GM23338 (cell line): ENCODE data around the gene LMO2. TPM values are rescaled to one million over a fixed set of nuclear protein-coding genes. Genes with fewer than 3 reads are reported as not detected.

Experiments
- ATAC-seq: fragments of 200-7000 bp; cut with Tn5 transposase; 3 replicates; pipeline ENCODE4 v1.9.1; 2020
- DNase-seq: peaks from one replicate; pipeline ENCODE4 v3.0.0-alpha.2; 2015; ENCODE audit warnings: low spot score
- H2AFZ ChIP-seq: fragments of 200-600 bp; sonication (generic); 2 replicates; pipeline ENCODE4 v1.8.0; 2016; ENCODE audit warnings: antibody characterized with exemption, mild to moderate bottlenecking, moderate library complexity
- H3F3A ChIP-seq: fragments of 200-600 bp; sonication (generic); replicated peaks from 2 replicates; pipeline ENCODE4 v1.8.0; 2017; ENCODE audit warnings: antibody characterized with exemption, mixed run types, low read depth
- H3K27ac ChIP-seq: fragments of 200-600 bp; sonication (generic); 2 replicates; pipeline ENCODE4 v1.6.1; 2016; ENCODE audit warnings: low read depth
- H3K27me3 ChIP-seq: fragments of 200-600 bp; sonication (generic); 2 replicates; pipeline ENCODE4 v1.8.0; 2016; ENCODE audit warnings: mild to moderate bottlenecking, mixed run types, moderate library complexity; ENCODE audit not compliant: insufficient read depth
- H3K36me3 ChIP-seq: fragments of 200-600 bp; sonication (generic); 2 replicates; pipeline ENCODE4 v1.8.0; 2016; ENCODE audit warnings: mild to moderate bottlenecking; ENCODE audit not compliant: insufficient read depth
- H3K4me1 ChIP-seq: fragments of 200-600 bp; sonication (generic); 2 replicates; pipeline ENCODE4 v1.8.0; 2016; ENCODE audit warnings: mild to moderate bottlenecking, moderate library complexity; ENCODE audit not compliant: insufficient read depth
- H3K4me2 ChIP-seq: fragments of 200-600 bp; sonication (generic); 2 replicates; pipeline ENCODE4 v1.7.1; 2017; ENCODE audit warnings: mixed run types
- H3K4me3 ChIP-seq: fragments of 200-600 bp; sonication (generic); 2 replicates; pipeline ENCODE4 v1.6.1; 2016; ENCODE audit warnings: mixed run types
- H3K79me2 ChIP-seq: fragments of 200-600 bp; sonication (generic); replicated peaks from 2 replicates; pipeline ENCODE4 v1.8.0; 2017; ENCODE audit warnings: mild to moderate bottlenecking; ENCODE audit not compliant: insufficient read depth
- H3K9me2 ChIP-seq: fragments of 200-600 bp; sonication (generic); 2 replicates; pipeline ENCODE4 v1.8.0; 2017; ENCODE audit not compliant: insufficient read depth
- H4K20me1 ChIP-seq: fragments of 200-600 bp; sonication (generic); replicated peaks from 2 replicates; pipeline ENCODE4 v1.8.0; 2017; ENCODE audit warnings: mild to moderate bottlenecking; ENCODE audit not compliant: insufficient read depth
- H3K27ac Mint-ChIP-seq: 2 replicates; pipeline ENCODE4 v1.8.0; 2020; ENCODE audit warnings: inconsistent platforms, mild to moderate bottlenecking, moderate library complexity, mixed read lengths
- H3K27me3 Mint-ChIP-seq: 3 replicates; pipeline ENCODE4 v1.8.0; 2022; ENCODE audit warnings: low read depth, mild to moderate bottlenecking, moderate library complexity, mixed read lengths, inconsistent platforms; ENCODE audit not compliant: insufficient read depth, poor library complexity
- H3K36me3 Mint-ChIP-seq: 3 replicates; pipeline ENCODE4 v1.8.0; 2021; ENCODE audit warnings: low read depth, mild to moderate bottlenecking, inconsistent platforms, moderate library complexity, mixed read lengths
- H3K4me1 Mint-ChIP-seq: 3 replicates; pipeline ENCODE4 v1.8.0; 2020; ENCODE audit warnings: mild to moderate bottlenecking, inconsistent platforms, mixed read lengths
- H3K4me3 Mint-ChIP-seq: 3 replicates; pipeline ENCODE4 v1.8.0; 2021; ENCODE audit warnings: moderate library complexity, mild to moderate bottlenecking, inconsistent platforms, mixed read lengths
- H3K9me3 Mint-ChIP-seq: 3 replicates; pipeline ENCODE4 v1.8.0; 2020; ENCODE audit warnings: moderate library complexity, mild to moderate bottlenecking, inconsistent platforms, mixed read lengths
- JUNB ChIP-seq: IDR thresholded peaks from one replicate; pipeline ENCODE4 v1.6.1; 2016; ENCODE audit warnings: antibody characterized with exemption; ENCODE audit not compliant: unreplicated experiment
- POLR2AphosphoS5 ChIP-seq: IDR thresholded peaks from 2 replicates; pipeline ENCODE4 v1.6.1; 2016; ENCODE audit warnings: antibody characterized with exemption, low read depth
- STAT1 ChIP-seq: IDR thresholded peaks from one replicate; pipeline ENCODE4 v1.6.1; 2016; ENCODE audit warnings: antibody characterized with exemption; ENCODE audit not compliant: unreplicated experiment
- ZNF114 ChIP-seq: fragments of 250-450 bp; sonication (Bioruptor Pico); IDR thresholded peaks from 2 replicates; pipeline ENCODE4 v1.5.0; 2020; ENCODE audit warnings: mild to moderate bottlenecking, moderate library complexity
- ZNF331 ChIP-seq: fragments of 250-450 bp; sonication (Bioruptor Pico); IDR thresholded peaks from 2 replicates; pipeline ENCODE4 v1.5.0; 2020; ENCODE audit warnings: low read depth, mild to moderate bottlenecking, moderate library complexity
- polyA plus RNA-seq: library from polyadenylated mRNA; unstranded; fragments of >200 nt; fragmentation: Nextera tagmentation; extraction: Ambion mirVana; gene quantifications from 2 replicates; pipeline ENCODE4 v1.2.1, GENCODE V29; 2016
- total RNA-seq: library from RNA; depleted of rRNA; stranded (reverse); fragments of >200 nt; shearing (Covaris generic); gene quantifications from 2 replicates; pipeline ENCODE4 v1.2.3, GENCODE V29; 2014
- TF ChIP-seq, protein P1 (sequence below): fragments of 250-450 bp; sonication (Bioruptor Pico); IDR thresholded peaks from 2 replicates; pipeline ENCODE4 v1.5.0; 2020; ENCODE audit warnings: mild to moderate bottlenecking, moderate library complexity

Gene LMO2
- total and polyA plus RNA-seq, 2 experiments from 2014 or later = 1.4 to 3.1 TPM

DNA sequence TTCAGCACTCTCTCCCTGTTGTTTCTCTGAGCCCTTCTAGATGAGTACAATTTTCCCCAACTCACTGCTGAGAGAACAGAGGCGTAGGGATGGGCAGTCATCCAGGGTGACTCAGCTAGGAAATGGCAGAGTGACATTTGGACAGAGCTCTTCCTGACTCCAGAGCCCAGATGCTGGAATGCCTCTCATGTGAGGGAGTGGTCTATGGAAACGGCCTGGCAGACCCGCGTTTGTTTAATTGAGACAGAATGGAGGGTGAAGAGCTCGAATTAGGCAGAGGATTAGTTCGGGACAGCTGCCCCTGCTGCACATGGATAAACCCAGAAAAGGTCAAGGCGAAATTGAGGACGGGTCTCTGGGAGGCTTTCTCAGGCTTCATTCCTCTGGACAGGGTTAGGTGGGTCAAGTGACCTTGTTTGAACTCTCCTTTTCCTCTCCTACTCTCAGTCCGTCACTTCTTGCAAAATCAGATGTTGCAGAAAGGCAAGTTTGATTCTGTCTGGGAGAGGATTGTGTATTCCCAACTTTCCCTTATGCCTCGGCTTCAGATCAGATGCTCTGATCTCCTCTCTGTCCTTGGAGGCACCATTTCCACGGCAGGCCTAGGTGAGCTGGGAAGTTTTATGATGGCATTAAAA, 7.6 kb upstream of the LMO2 start (continued):
- TF ChIP-seq, protein P1, sequence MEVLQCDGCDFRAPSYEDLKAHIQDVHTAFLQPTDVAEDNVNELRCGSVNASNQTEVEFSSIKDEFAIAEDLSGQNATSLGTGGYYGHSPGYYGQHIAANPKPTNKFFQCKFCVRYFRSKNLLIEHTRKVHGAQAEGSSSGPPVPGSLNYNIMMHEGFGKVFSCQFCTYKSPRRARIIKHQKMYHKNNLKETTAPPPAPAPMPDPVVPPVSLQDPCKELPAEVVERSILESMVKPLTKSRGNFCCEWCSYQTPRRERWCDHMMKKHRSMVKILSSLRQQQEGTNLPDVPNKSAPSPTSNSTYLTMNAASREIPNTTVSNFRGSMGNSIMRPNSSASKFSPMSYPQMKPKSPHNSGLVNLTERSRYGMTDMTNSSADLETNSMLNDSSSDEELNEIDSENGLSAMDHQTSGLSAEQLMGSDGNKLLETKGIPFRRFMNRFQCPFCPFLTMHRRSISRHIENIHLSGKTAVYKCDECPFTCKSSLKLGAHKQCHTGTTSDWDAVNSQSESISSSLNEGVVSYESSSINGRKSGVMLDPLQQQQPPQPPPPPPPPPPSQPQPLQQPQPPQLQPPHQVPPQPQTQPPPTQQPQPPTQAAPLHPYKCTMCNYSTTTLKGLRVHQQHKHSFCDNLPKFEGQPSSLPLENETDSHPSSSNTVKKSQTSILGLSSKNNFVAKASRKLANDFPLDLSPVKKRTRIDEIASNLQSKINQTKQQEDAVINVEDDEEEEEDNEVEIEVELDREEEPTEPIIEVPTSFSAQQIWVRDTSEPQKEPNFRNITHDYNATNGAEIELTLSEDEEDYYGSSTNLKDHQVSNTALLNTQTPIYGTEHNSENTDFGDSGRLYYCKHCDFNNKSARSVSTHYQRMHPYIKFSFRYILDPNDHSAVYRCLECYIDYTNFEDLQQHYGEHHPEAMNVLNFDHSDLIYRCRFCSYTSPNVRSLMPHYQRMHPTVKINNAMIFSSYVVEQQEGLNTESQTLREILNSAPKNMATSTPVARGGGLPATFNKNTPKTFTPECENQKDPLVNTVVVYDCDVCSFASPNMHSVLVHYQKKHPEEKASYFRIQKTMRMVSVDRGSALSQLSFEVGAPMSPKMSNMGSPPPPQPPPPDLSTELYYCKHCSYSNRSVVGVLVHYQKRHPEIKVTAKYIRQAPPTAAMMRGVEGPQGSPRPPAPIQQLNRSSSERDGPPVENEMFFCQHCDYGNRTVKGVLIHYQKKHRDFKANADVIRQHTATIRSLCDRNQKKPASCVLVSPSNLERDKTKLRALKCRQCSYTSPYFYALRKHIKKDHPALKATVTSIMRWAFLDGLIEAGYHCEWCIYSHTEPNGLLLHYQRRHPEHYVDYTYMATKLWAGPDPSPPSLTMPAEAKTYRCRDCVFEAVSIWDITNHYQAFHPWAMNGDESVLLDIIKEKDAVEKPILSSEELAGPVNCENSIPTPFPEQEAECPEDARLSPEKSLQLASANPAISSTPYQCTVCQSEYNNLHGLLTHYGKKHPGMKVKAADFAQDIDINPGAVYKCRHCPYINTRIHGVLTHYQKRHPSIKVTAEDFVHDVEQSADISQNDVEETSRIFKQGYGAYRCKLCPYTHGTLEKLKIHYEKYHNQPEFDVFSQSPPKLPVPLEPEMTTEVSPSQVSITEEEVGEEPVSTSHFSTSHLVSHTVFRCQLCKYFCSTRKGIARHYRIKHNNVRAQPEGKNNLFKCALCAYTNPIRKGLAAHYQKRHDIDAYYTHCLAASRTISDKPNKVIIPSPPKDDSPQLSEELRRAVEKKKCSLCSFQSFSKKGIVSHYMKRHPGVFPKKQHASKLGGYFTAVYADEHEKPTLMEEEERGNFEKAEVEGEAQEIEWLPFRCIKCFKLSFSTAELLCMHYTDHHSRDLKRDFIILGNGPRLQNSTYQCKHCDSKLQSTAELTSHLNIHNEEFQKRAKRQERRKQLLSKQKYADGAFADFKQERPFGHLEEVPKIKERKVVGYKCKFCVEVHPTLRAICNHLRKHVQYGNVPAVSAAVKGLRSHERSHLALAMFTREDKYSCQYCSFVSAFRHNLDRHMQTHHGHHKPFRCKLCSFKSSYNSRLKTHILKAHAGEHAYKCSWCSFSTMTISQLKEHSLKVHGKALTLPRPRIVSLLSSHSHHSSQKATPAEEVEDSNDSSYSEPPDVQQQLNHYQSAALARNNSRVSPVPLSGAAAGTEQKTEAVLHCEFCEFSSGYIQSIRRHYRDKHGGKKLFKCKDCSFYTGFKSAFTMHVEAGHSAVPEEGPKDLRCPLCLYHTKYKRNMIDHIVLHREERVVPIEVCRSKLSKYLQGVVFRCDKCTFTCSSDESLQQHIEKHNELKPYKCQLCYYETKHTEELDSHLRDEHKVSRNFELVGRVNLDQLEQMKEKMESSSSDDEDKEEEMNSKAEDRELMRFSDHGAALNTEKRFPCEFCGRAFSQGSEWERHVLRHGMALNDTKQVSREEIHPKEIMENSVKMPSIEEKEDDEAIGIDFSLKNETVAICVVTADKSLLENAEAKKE (CRISPR knock-in tag) = no peak

DNA sequence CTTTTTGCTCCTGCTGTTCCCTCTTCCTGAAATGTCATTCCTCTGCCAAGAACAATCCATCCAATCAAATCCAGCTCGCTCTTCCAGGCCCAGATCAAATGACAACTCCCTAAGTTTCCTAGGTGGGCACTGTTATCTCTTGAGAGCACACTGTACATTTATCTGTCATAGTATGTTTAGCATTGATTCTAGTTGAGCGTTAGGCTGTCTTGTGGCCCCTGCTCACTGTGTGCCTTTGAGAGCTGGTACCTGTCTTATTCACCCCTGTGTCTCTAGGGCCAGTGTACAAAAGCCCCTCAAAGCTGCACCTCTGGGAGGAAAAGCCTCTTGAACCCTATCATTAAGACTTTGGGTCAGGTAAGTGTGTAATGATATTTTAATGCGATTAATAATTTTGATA, 7.1 kb upstream of the LMO2 start:
- peaks cover 7% of the 10 kb centered on the region for H3K4me1 Mint-ChIP-seq
- no peaks in the 10 kb centered on the region for H3F3A ChIP-seq
- no peaks in the 10 kb centered on the region for H4K20me1 ChIP-seq
- H3K9me3 Mint-ChIP-seq = no peaks in the 10 kb centered on the region
- DNase-seq (no peak), ATAC-seq (no peak)
- no peak overlapping the region for H2AFZ ChIP-seq
- H3K9me2 ChIP-seq = no peaks in the 10 kb centered on the region
- no peaks in the 10 kb centered on the region for H3K36me3 Mint-ChIP-seq
- no peaks in the 10 kb centered on the region for H3K27me3 ChIP-seq
- H3K4me2 ChIP-seq = no peak overlapping the region
- H3K27ac Mint-ChIP-seq = no peak overlapping the region
- no peaks in the 10 kb centered on the region for H3K79me2 ChIP-seq
- H3K4me3 ChIP-seq = no peak overlapping the region
- no peaks in the 10 kb centered on the region for H3K36me3 ChIP-seq
- no peak overlapping the region for H3K27ac ChIP-seq
- H3K4me1 ChIP-seq = peaks cover 6% of the 10 kb centered on the region
- H3K27me3 Mint-ChIP-seq = no peaks in the 10 kb centered on the region
- no peak overlapping the region for H3K4me3 Mint-ChIP-seq
- TF ChIP-seq ZNF114 (CRISPR knock-in tag) (no peak), POLR2AphosphoS5 (no peak), JUNB (no peak), ZNF331 (CRISPR knock-in tag) (no peak), STAT1 (no peak)
- TF ChIP-seq, protein P1 (CRISPR knock-in tag) = no peak
